Aorta (tissue), 4 donors: Measurements from ENCODE around the gene C16orf54. TPM values are rescaled to one million over a fixed set of nuclear protein-coding genes. Genes with fewer than 3 reads are reported as not detected.

ENCODE experiments used
- polyA plus RNA-seq, 2 donors: library from polyadenylated mRNA; stranded (reverse); fragments of 200-250 nt; gene quantifications; one replicate each; pipeline ENCODE4 v1.2.3, GENCODE V29; 2013
- total RNA-seq, 2 donors: library from RNA; stranded (reverse); fragmentation: NEBNext Ultra II Directional; extraction: Animal tissue kit (Norgen Biotek cat#: 25700); gene quantifications; one replicate each; pipeline ENCODE4 v1.2.1, GENCODE V29; 2021
- donor health status: healthy with polysubstance abuse.
- donor health status: Bipolar disorder and iron deficiency.
- donor health status: DM: no; HTN: no; CAD: no.
- donor health status: DM: yes; HTN: yes; CAD: no.

Gene C16orf54
- total and polyA plus RNA-seq, 4 donors = 0.28 to 3.1 (median 1.9) TPM

Other genes with a start within 250 kb of the C16orf54 start
- gene NPIPB12, start 239.6 kb downstream of the C16orf54 start, total RNA-seq = 10 to 100 TPM; 64.9 to 79.9 TPM
- gene NPIPB12, start 239.6 kb downstream of the C16orf54 start, polyA plus RNA-seq = 100 to 1,000 TPM in 1 of 2 donors, 10 to 100 TPM in 1; 13.0 to 177 TPM
- 1 to 10 TPM; 2.5 to 5.2 TPM for gene SPN, start 82.7 kb downstream of the C16orf54 start, total RNA-seq
- under 1 TPM in 1 of 2 donors, not detected in 1; 0.88 TPM for gene SPN, start 82.7 kb downstream of the C16orf54 start, polyA plus RNA-seq
- gene QPRT, start 66.8 kb downstream of the C16orf54 start, total RNA-seq = 1 to 10 TPM; 1.6 to 4.4 TPM
- gene QPRT, start 66.8 kb downstream of the C16orf54 start, polyA plus RNA-seq = 1 to 10 TPM in 1 of 2 donors, under 1 TPM in 1; 0.61 to 6.1 TPM
- gene ZG16, start 32.3 kb upstream of the C16orf54 start, total RNA-seq = under 1 TPM in 1 of 2 donors, not detected in 1; 0.12 TPM
- gene ZG16, start 32.3 kb upstream of the C16orf54 start, polyA plus RNA-seq = 10 to 100 TPM in 1 of 2 donors, 1 to 10 TPM in 1; 4.3 to 23.9 TPM
- 10 to 100 TPM in 1 of 2 donors, 1 to 10 TPM in 1; 7.4 to 13.0 TPM for gene KIF22, start 44.8 kb upstream of the C16orf54 start, total RNA-seq
- 10 to 100 TPM; 10.6 to 41.4 TPM for gene KIF22, start 44.8 kb upstream of the C16orf54 start, polyA plus RNA-seq
- 100 to 1,000 TPM; 109 to 127 TPM for gene MAZ, start 60.5 kb upstream of the C16orf54 start, total RNA-seq
- 100 to 1,000 TPM; 112 to 121 TPM for gene MAZ, start 60.5 kb upstream of the C16orf54 start, polyA plus RNA-seq
- 10 to 100 TPM; 10.9 to 30.6 TPM for gene PRRT2, start 66.2 kb upstream of the C16orf54 start, total RNA-seq
- gene PRRT2, start 66.2 kb upstream of the C16orf54 start, polyA plus RNA-seq = 10 to 100 TPM in 1 of 2 donors, 1 to 10 TPM in 1; 5.3 to 36.6 TPM
- gene PAGR1, start 70.2 kb upstream of the C16orf54 start, total RNA-seq = 10 to 100 TPM; 14.9 to 29.7 TPM
- 10 to 100 TPM; 24.2 to 85.3 TPM for gene PAGR1, start 70.2 kb upstream of the C16orf54 start, polyA plus RNA-seq
- 100 to 1,000 TPM; 138 to 184 TPM for gene MVP, start 74.5 kb upstream of the C16orf54 start, total RNA-seq
- 100 to 1,000 TPM in 1 of 2 donors, 10 to 100 TPM in 1; 76.8 to 186 TPM for gene MVP, start 74.5 kb upstream of the C16orf54 start, polyA plus RNA-seq
- gene CDIPT, start 117.2 kb upstream of the C16orf54 start, total RNA-seq = 10 to 100 TPM; 63.6 to 81.1 TPM
- gene CDIPT, start 117.2 kb upstream of the C16orf54 start, polyA plus RNA-seq = 10 to 100 TPM; 60.9 to 98.0 TPM
- gene SEZ6L2, start 153.6 kb upstream of the C16orf54 start, total RNA-seq = 1 to 10 TPM in 1 of 2 donors, under 1 TPM in 1; 0.71 to 1.4 TPM
- under 1 TPM; 0.56 to 0.63 TPM for gene SEZ6L2, start 153.6 kb upstream of the C16orf54 start, polyA plus RNA-seq
- gene ASPHD1, start 154.5 kb upstream of the C16orf54 start, total RNA-seq = under 1 TPM; 0.39 to 0.48 TPM
- under 1 TPM in 1 of 2 donors, not detected in 1; 0.46 TPM for gene ASPHD1, start 154.5 kb upstream of the C16orf54 start, polyA plus RNA-seq
- 10 to 100 TPM; 25.0 to 31.4 TPM for gene KCTD13, start 180.2 kb upstream of the C16orf54 start, total RNA-seq
- gene KCTD13, start 180.2 kb upstream of the C16orf54 start, polyA plus RNA-seq = 10 to 100 TPM in 1 of 2 donors, 1 to 10 TPM in 1; 5.3 to 20.8 TPM
- 100 to 1,000 TPM in 1 of 2 donors, 10 to 100 TPM in 1; 88.0 to 115 TPM for gene TMEM219, start 216.1 kb upstream of the C16orf54 start, total RNA-seq
- 100 to 1,000 TPM; 189 to 244 TPM for gene TMEM219, start 216.1 kb upstream of the C16orf54 start, polyA plus RNA-seq
- gene TAOK2, start 227.9 kb upstream of the C16orf54 start, total RNA-seq = 10 to 100 TPM; 37.5 to 57.7 TPM
- 10 to 100 TPM in 1 of 2 donors, 1 to 10 TPM in 1; 7.6 to 24.2 TPM for gene TAOK2, start 227.9 kb upstream of the C16orf54 start, polyA plus RNA-seq
- gene HIRIP3, start 249.6 kb upstream of the C16orf54 start, total RNA-seq = 1 to 10 TPM; 7.9 to 8.8 TPM
- 10 to 100 TPM; 13.3 to 23.6 TPM for gene HIRIP3, start 249.6 kb upstream of the C16orf54 start, polyA plus RNA-seq